ENCODE results near the gene ZNF385D. TPM values are rescaled to one million over a fixed set of nuclear protein-coding genes. Genes with fewer than 3 reads are reported as not detected.

Gene ZNF385D
- total and polyA plus RNA-seq, 11 donors = 1.3 to 19.8 (median 7.9) TPM

GRCh38 chr3:21790466-21790865 is 39.5 kb upstream of the ZNF385D start:
- no peaks in the 10 kb centered on the region for H3K36me3 ChIP-seq
- no peak overlapping the region for H3K4me3 ChIP-seq
- ATAC-seq (no peak), DNase-seq (no peak)
- intact Hi-C loops (cut with DNase I) = loop anchor here in 4 of 10 donors (5.0 kb wide), 1 partner anchor 38 kb away; the partner anchor contains the start of gene ZNF385D (in 4 of the 4)
- peak overlapping the region in 9 of 12 donors; percentile 2 to 76 (median 66) for H3K27ac ChIP-seq
- H3K9me3 ChIP-seq = peaks cover 0 to 2% (median 0%) of the 10 kb centered on the region in 12 donors
- peaks cover 3 to 74% (median 34%) of the 10 kb centered on the region in 12 donors for H3K4me1 ChIP-seq
- TF ChIP-seq CTCF (IDR thresholded peaks at IDR 0.05) = no peak
- TF ChIP-seq POLR2A (IDR thresholded peaks at IDR 0.05) = no peak
- WGBS, 4 donors = 65 to 79% (median 68%) methylated on average over 1 of the region's 1 CpG
- no peaks in the 10 kb centered on the region for H3K27me3 ChIP-seq

GRCh38 chr3:21789730-21790129 is 38.7 kb upstream of the ZNF385D start:
- no peaks in the 10 kb centered on the region for H3K27me3 ChIP-seq
- peaks cover 2 to 72% (median 29%) of the 10 kb centered on the region in 12 donors for H3K4me1 ChIP-seq
- no peak overlapping the region for H3K4me3 ChIP-seq
- peaks cover 0 to 2% (median 0%) of the 10 kb centered on the region in 12 donors for H3K9me3 ChIP-seq
- TF ChIP-seq CTCF (IDR thresholded peaks at IDR 0.05) (no peak), POLR2A (IDR thresholded peaks at IDR 0.05) (no peak)
- ATAC-seq (no peak), DNase-seq (no peak)
- 54 to 98% (median 92%) methylated on average over 1 of the region's 1 CpG for WGBS, 4 donors
- H3K27ac ChIP-seq = peak overlapping the region in 4 of 12 donors; percentile 66 to 76 (median 73)
- H3K36me3 ChIP-seq = no peaks in the 10 kb centered on the region
- intact Hi-C loops (cut with DNase I) = loop anchor here in 4 of 10 donors (5.0 to 10.0 kb wide), 2 partner anchors 37 to 45 kb away; partner anchors contain the start of gene ZNF385D (in 4 of the 4)

GRCh38 chr3:21786438-21786797 is 35.4 kb upstream of the ZNF385D start:
- ATAC-seq = peak in 1 of 4 donors; percentile 41
- no peak overlapping the region for H3K4me3 ChIP-seq
- TF ChIP-seq POLR2A (IDR thresholded peaks at IDR 0.05) = no peak
- no peak for TF ChIP-seq CTCF (IDR thresholded peaks at IDR 0.05)
- intact Hi-C loops (cut with DNase I) = loop anchor here in 1 of 10 donors (10.0 kb wide), 1 partner anchor 48 kb away; no protein-coding TSS in a partner anchor
- 30 to 63% (median 51%) methylated on average over 2 of the region's 2 CpGs for WGBS, 4 donors
- peak overlapping the region in 11 of 12 donors; percentile 35 to 70 (median 60) for H3K27ac ChIP-seq
- H3K4me1 ChIP-seq = peaks cover 5 to 58% (median 39%) of the 10 kb centered on the region in 12 donors
- peaks cover 0 to 2% (median 0%) of the 10 kb centered on the region in 12 donors for H3K9me3 ChIP-seq
- no peaks in the 10 kb centered on the region for H3K36me3 ChIP-seq
- no peak for DNase-seq
- H3K27me3 ChIP-seq = no peaks in the 10 kb centered on the region

- ATAC-seq (peak; percentile 45 to 77 (median 56)), DNase-seq (no peak)
- Histone ChIP-seq H3K4me3 (no peak overlapping the region), H3K9me3 (peaks cover 0 to 2% (median 0%) of the 10 kb centered on the region in 12 donors), H3K27ac (peak overlapping the region in 11 of 12 donors; percentile 35 to 70 (median 60)), H3K36me3 (no peaks in the 10 kb centered on the region), H3K4me1 (peaks cover 5 to 53% (median 35%) of the 10 kb centered on the region in 12 donors), H3K27me3 (no peaks in the 10 kb centered on the region)
- 23 to 52% (median 33%) methylated on average over 8 of the region's 8 CpGs for WGBS, 4 donors
- intact Hi-C loops (cut with DNase I) = loop anchor here in 1 of 10 donors (10.0 kb wide), 1 partner anchor 49 kb away; no protein-coding TSS in a partner anchor
- TF ChIP-seq CTCF (IDR thresholded peaks at IDR 0.05) (no peak), POLR2A (IDR thresholded peaks at IDR 0.05) (no peak)
Observed at GRCh38 chr3:21785765-21786437, 34.9 kb upstream of the ZNF385D start.
